GM19468 (cell line): ENCODE data around the gene AKT3.

Experiments used
- ATAC-seq: cut with Tn5 transposase; IDR thresholded peaks from one replicate; pipeline ENCODE4 v1.9.1; 2021; ENCODE audit warnings: mild to moderate bottlenecking, moderate library complexity, moderate number of reproducible peaks; ENCODE audit not compliant: unreplicated experiment; ENCODE audit errors: extremely low read depth

The AKT3 gene

DNA sequence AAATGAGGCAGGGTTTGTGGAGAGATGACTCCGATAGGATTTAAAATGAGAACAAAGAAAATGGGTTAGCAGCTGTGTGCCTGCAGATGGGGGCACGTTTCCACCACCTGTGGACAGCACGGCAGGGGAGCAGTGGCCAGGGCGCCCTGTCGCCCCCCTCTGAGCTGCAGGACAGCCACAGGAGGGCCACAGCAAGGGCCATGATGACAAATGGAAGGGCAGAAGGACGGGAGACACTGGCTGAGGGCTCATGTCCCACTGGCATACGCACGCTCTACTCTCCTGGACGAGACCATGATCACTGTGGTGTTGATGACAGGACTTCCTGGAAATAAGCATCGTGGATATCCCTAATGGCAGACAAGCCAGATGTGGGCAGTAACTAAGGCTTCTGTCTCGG lies 353.2 kb downstream of the AKT3 start:
- ATAC-seq: no peak

- ATAC-seq: no peak
These were observed 353.8 kb downstream of the AKT3 start for GRCh38 chr1:243496187-243496646.

DNA sequence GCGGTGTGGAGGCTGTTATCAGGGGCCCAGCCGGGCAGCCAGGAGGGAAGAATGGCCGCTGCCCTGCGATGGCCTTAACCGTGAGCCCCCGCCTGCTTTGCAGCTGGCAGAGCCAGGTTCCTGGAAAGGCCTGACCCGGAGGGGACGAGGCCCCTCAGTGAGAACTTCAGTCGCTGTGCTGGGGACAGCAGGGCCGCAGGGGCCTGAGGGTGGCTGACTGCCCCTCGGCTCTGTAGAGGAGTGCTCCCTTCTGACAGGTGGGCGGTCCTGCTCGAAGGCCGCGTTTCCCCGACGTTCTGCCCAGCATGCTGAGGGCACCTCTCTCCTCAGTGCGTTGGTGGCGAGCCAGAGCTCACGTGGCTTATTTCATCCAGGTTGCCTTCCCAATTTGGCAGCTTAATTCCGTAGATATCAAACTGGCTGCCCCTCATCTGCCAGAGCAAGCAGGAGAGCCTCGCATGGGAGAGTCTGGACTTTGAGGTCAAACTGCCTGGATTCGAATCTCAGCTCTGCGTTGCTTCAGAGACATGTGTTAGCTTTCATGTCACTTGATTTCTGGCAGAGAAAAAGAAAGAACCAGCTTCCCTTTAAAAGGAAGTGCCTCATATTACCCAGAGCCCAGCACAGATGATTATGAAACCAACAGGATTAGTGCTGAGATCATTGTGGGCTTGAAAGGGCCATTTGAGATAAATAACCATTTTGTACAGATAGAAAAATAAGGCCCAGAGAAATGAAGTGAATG lies 354.4 kb downstream of the AKT3 start:
- no peak for ATAC-seq

- no peak for ATAC-seq
These were observed 355.2 kb downstream of the AKT3 start for GRCh38 chr1:243494741-243495431.

DNA sequence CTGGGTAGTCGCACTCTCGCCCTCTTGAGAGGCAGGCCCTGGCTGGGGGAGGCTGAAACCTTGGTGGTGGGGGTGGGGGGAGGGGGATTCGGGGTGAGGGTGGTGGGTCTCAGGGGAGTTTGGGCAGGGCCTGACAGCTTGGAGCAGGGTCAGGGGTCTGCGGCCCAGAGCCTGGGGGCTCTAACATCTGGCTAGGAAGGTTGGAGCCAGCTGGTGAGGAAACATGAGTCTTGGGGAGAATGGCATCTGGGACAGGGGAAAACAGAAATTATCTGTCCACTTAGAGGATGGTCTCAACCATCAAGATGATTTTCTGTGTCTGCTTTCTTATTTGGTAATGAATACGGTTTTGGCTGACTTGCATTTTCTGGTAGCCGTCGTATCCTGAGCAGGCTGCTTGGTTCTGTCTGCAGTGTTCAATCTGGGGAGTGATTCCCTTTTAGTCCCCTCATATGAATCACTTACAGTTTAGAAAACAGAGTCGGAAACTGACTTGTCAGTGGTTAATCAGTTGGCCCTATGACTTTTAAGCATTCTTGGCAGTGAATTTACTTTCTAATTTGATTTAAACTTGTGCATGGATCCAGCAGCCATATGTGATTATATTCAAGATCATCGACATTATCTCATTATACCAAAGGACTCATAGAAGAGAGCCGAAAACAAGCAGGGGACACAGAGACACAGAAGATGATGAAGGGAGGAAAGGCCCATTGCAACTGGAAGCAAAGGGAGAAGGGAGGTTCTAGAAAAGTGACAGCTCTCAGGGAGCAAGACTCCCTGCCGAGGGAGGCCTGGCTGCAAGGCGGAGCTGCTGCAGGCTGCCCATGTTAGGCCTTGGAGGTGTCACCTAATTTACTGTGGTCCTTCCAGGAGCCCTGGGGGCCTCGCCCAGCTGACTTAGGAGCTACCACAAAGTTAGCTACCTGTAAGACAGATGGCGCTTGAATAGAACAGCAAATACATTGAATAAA lies 356.6 kb downstream of the AKT3 start:
- ATAC-seq: no peak

- no peak for ATAC-seq
These were observed 359.0 kb downstream of the AKT3 start for GRCh38 chr1:243490748-243491686.

DNA sequence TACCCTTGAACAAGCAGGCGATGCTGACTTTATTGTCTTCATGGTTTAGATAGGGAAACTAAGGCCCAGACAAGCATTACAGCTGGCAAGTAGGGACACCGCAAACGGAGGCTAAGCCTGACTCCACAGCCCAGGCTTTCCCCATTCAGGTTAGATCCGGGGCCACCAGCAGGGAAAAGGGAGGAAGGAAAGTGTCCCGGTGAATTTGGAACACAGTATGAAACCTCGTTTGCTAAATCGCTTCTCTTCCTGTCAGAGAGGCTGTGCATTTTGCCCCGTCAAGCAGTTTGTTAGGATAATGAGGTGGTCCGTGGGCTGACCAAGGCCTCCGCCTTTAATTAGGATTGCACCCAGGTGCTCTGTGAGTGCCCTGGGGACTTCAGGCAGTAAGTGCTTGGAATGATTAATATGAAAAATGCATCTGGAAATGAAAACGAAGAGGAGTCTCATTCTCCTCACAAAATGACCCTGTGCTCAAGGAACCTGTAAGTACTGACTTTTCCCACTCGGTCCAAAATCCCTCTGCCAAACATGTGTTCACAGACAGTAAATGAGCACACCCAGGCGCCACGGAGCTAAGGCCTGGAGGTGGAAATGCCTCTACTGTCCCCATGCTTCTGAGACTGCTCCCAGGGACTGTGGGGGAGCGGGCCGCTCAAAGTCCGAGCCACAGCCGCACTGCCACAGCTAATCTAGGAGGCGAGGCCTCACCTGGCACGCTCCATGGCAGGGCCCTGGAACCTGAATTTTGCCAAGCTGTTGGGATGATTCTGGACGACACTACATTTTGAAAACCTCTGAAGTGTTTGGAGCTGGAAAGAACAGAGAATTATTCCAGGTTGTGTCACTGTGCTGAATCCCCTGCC lies 360.1 kb downstream of the AKT3 start:
- no peak for ATAC-seq

DNA sequence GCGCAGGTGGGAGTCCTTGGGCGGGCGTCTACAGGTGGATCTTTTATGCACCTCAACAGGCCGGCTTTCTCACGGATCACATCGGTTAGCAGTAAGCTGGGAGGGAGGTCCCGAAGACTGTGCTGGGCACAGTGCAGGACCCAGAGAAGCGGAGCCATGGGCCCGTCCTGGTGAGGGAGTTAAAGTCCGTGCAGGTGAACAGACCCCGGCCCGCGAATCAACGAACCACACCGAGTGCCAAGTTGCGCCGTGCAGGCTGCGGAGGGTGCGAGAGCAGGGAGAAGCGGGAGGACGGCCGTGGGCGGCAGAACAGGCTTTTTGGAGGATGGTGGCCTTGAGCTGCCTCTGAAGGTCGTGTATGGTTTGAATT lies 360.9 kb downstream of the AKT3 start:
- no peak for ATAC-seq

GRCh38 chr1:243488459-243489157 lies 361.4 kb downstream of the AKT3 start:
- ATAC-seq: no peak

DNA sequence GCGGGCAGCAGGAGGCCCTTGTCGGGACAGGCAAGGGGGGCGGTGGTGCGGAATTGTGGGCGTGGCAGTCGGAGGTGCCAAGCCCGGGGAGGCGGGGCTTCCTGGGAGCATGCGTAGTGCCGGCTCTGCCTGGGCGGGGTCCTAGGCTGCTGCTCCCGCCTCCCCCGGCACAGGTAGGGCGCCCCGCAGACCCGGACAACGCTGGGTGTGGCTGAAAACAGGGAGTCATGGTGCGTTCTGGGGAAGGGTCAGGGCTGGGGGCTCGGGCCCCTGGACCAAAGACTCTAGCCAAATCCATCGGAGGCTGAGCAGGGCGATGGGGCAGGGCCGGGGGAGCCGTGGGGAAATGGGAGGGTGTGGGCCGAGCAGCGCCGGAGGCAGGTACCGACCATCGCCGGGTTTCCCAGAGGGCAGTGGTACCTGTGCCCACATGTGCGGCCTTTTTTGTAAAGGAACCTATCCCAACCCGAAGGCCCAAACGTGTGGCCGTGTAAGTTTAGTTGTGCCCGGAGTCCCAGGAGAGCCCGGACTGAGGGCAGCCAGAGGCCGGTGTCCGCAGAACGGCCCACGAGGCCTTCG lies 362.3 kb downstream of the AKT3 start:
- no peak for ATAC-seq

- ATAC-seq: no peak
These were observed 362.9 kb downstream of the AKT3 start for GRCh38 chr1:243487036-243487648.

DNA sequence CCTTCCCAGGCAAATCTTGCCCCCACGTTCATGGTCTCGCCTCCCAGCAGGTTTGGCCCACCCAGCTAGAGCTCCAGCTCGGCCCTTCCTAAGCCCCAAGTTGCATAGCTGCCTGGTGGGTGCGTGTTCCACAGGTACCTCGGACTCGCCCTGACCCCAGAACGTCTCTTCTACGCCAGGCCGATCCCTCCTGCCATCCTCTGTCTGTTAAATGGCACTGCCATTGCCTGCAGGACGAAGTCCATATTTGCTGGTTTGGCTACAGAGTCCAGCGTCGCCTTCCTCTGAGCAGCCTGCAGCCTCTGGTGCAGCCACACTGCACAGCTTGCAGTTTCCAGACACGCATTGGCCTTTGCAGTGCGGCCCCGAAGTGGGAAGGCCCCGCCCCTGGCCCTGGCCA lies 366.1 kb downstream of the AKT3 start:
- ATAC-seq: no peak

GRCh38 chr1:243483071-243483771 lies 366.8 kb downstream of the AKT3 start:
- ATAC-seq: no peak

DNA sequence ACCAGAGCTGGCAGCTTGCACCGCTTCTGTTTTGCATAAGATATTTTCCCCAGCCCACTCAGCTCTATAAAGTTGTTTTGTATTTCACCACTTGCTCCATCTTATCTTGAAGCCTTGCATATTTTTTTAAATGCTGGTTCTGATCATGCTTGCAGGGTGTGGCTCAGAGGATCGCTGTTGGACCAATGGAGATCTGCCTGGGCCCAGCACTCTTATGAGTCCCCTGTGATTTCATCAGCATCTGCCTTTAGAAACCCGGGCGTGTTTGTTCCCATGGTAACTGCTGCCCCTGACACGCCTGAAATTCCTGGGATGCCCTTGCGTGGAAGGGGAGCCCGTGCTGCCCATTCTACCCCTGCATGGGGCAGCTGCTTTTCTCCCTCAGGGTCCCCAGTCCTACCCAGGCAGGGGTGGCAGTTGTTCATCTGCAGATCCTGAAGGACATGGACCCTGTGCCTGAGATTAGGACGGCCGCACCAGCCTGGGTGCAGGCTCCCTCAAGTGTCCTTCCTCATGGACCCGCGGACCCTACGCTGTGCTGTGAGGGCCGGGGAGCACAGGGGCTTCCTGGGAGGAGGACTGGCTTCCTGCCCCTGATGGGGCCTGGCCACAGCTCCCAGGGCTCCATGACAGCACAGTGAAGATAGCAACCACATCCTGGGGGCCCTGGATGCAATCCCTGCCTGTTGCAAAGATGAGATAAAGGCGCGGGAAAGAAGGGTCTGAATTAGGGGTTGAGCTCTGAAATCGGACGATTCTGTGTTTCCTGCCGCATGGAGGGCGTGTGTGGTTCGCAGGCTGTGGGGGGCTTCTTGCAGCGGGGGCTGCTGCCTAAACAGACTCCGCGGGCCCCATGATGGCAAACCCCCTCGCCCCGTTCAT lies 367.7 kb downstream of the AKT3 start:
- no peak for ATAC-seq

DNA sequence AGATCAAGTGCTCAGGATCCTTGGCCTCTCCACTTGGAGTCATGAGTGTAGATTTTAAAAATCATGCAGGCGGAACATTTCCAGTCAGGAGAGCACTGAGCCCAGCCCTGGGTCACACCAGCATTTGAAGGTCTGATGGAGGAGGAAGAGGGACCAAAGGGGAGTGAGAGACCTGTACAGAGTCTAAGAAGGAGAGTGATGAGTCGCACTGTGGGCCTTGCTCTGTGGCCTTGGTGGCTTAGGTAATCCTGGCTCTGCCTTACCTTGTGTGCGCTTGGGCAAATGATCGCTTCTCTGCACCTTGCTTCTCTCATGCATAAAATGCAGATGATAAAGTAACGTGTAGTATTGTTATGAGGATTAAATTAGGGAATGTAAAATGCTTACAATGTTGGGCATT lies 368.9 kb downstream of the AKT3 start:
- no peak for ATAC-seq
